Left kidney (tissue), 2 donors: Measurements from ENCODE around the gene KAZN. TPM values are rescaled to one million over a fixed set of nuclear protein-coding genes. Genes with fewer than 3 reads are reported as not detected.

Experiments used
- DNase-seq: peaks from one replicate; pipeline ENCODE4 v3.0.0-alpha.2; 2013
- polyA plus RNA-seq: library from polyadenylated mRNA; unstranded; fragments of 120-200 nt; gene quantifications from one replicate; pipeline ENCODE4 v1.2.1, GENCODE V29; 2013; ENCODE audit not compliant: insufficient read length

KAZN gene
- polyA plus RNA-seq, 1 donor: 35.2 TPM

DNA sequence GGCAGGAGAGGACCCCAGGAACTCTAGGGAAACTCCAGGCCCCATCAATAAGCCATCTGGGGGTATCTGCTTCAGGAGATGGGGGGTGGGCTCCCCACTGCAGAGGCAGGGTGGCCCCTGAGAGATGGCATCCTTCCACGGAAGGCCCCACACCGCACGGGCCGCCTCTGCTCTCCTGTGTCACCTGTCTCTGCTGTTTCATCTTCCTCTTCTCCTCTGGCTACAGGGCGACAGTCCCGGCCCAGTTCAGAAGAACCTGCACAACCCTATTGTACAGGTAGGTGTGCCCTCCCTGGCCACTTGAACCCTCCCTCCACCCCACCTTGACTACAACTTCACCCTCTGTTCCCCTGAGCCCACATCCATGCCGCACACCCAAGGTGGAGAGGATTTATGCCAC lies 464.9 kb downstream of the KAZN start:
- DNase-seq: no peak

DNA sequence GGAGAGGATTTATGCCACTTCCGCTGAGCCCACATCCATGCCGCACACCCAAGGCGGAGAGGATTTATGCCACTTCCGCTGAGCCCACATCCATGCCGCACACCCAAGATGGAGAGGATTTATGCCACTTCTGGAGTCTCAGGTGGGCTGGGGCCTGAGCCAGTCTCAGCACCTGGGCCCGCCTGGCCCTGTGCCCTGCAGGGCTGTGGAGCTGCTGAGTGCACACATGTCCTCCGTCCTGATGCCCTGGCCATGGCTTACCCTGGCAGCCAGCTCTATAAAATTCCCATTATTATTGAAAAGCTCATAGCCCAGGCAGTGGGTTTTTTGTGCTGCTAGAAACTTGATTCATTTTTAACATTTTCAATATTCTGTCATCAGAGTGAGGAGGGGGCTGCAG lies 465.3 kb downstream of the KAZN start:
- DNase-seq: no peak

DNA sequence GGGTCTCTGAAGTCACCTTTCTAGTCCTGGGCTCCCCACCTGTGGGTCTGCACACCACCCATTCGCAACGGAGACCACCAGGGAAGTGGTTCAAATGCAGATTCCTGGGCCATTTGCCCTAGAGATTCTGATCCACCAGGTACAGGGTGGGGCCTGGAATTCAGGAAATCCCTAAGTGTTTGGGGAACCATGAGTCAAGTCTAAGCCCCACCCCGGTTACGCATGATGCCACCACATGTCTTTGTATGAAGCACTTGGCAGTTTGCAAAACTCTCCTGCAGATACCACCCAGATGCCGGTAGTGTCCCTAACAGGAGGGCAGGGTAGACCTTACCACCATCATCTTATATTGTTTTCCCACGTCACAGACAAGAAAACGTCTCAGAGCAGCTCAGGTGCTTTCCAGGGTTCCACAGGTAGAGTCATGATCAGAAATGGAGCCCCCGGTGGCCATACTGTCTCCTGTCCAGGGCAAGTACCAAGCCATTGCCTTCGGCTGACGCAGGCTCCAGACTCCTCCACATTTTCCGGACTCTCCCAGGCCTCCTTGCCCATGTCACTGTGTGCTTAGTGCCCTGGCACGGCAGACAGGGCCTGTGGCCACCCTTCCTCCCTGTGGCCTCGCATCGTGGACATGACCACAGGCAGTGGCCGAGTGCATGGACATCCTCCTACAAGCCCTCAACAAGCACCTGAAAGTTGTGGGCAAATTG lies 465.9 kb downstream of the KAZN start:
- DNase-seq: no peak

GRCh38 chr1:15065291-15065690 lies 466.8 kb downstream of the KAZN start:
- DNase-seq: no peak

- DNase-seq: no peak
These were observed 467.3 kb downstream of the KAZN start for GRCh38 chr1:15065736-15066135.

DNA sequence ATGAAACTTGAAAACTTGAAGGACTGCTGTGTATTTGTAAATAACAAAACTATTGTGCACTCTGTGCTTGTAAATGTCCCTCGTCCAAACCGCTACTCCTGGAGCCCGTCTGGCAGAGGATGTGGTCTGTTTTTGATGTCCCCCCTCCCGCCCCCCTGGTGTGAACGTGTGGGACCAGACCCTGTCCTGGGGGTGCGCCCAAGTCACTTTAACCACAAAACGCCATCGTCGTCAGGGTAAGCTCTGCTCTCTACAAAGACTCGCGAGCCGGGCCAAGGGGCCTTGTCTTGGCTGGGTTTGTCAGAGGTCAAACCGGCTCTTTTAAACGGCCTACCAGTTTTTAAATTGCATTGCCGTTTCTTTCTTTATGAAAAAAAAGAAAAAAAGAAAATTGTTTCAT lies 467.7 kb downstream of the KAZN start:
- DNase-seq: no peak

DNA sequence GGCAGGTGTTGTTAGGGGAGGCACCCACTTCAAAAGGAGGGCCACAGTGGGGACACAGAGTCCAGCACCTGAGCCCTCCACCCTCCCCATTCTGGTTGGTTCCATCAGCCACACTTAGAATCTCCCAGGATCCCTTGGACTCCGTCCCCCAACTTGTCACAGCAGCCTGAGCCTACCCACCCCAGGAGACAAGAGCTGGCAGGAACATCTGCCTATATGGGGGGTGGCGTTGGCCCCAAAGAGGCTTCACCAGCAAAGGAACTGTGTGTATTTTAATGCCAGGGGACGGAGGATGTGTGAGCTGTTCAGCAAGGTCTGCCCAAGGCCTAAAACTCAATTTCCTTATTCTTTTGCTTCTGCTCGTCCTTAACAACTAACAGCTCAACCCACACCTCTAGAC lies 468.7 kb downstream of the KAZN start:
- no peak for DNase-seq

- DNase-seq: no peak
These were observed 469.7 kb downstream of the KAZN start for GRCh38 chr1:15068152-15068551.

GRCh38 chr1:15068997-15069396 lies 470.5 kb downstream of the KAZN start:
- no peak for DNase-seq

GRCh38 chr1:15070145-15070748 lies 471.8 kb downstream of the KAZN start:
- no peak for DNase-seq

- no peak for DNase-seq
These were observed 473.5 kb downstream of the KAZN start for GRCh38 chr1:15071936-15072335.

- DNase-seq: no peak
These were observed 475.4 kb downstream of the KAZN start for GRCh38 chr1:15073799-15074308.

DNA sequence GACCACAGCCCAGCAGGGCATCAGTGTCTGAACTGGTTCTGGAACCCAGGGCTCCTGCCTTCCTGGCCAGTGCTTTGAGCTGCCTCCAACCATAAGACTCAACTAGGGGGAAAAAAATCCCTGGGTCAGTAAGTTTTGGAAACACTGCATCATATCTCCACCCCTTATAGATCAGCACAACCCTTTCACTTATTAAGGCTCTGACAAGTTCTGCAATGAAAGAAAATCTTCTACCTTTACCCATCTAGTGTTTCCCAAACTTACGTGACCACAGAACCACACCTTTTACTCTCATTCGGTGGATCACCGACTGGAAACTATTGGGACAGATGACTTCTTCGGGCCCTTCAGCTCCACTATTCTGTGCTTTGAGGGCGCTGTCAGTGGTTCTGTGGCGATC lies 476.7 kb downstream of the KAZN start:
- no peak for DNase-seq

DNA sequence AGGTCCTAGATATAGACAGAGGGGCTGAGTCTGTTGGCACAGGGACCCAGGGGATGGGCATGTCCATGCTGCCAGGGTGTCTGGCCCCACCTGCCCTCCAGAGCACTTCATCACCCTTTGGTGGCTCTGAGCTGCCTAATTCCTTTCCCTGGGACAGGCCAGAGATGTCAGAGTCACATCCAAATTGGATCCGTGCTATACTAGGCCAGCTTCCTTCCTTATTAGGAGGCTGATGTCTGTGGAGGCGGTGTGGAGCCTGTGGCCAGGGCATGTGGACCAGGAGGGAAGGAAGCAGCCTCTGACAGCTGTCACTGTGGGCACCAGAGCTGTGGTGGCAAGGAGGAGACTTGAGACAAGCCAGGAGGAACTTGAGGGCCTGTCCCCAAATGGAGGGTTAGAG lies 477.3 kb downstream of the KAZN start:
- DNase-seq: no peak

- DNase-seq: no peak
These were observed 478.3 kb downstream of the KAZN start for GRCh38 chr1:15076807-15077206.

DNA sequence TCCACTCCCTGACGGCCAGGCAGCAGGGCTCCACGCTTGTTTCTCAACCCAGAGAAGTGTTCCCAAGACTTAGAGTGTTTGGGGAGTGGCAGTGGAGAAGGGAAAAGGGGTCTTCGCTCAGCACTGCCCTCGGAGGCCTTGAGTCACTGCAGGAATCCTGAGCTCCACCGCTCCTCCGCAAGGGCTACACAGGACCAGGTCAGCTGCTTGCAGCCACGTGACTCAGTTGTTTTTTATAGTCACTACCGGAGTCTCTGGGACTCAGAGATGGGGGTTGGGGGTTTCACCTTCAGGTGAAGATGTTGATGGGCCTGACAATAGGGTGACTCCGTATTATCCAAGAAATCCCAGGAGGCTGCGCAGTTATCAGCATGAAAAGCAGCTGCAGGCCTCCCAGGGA lies 478.9 kb downstream of the KAZN start:
- no peak for DNase-seq

DNA sequence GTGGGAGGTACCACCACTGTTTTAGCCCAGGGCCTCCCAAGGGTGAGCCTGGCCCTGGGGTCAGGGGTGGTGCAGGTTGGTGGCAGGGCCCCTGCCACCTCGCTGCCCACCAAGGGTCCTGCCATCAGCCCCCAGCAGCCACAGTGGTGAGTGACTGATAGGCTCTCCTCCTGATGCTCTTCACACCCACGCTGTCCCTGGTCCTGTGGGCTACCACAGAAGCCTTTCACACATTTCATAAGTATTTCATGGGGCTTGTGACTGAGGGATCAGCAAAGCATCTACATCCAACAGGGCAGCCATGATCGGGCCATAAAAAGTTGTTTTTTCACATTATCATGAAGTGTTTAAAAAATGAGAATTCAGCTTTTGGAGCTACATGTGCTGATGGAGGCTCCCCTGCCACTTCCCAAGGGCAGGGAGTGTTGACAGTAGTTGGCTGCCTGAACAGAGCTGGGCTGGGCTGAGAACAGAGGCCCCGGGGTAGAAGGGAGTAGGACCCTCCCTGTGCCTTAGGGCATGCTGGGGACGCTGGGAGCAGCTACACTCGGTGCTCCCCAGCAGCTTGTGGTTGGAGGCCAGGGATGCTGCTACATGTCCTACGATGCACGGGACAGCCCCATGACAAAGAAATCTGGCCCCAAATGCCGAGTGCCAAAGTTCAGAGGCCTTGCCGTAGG lies 482.0 kb downstream of the KAZN start:
- DNase-seq: no peak

DNA sequence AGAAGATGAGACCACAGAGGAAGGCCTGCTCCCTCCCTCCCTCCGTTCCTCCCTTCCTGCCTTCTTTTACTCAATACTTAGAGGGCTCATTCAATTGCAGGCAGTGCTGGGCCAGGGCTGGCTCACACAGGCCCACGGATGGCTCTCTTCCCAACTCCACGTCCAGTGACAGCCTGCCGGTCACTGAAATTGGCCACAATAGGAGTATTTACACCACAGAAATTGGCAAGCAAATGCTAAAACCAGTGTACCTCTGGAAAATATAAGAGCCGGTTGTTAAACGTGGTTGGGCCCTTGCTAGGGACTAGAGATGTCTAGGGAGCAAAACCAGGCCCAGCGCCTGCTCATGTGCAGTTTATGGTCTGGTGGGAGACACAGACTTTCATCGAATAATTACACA lies 482.6 kb downstream of the KAZN start:
- DNase-seq: no peak

DNA sequence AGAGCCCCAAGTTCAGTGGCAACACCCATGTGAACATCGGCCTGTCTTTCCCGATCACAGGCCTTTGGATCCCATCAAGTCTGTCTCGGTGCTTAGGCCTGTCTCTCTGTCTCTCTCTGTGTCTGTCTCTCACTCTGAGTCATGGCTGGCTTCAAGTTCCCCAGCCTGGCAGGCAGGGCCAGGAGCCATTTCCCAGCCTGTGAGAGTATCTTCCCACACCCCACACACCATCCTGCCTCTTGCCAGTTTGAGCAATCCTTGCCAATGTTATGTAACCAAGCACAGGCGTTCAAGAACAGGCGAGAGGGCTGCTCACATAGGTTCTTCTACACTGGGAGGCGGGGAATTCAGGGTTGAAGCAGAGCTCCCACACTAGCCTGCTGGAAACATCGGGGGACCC lies 485.1 kb downstream of the KAZN start:
- DNase-seq: no peak

DNA sequence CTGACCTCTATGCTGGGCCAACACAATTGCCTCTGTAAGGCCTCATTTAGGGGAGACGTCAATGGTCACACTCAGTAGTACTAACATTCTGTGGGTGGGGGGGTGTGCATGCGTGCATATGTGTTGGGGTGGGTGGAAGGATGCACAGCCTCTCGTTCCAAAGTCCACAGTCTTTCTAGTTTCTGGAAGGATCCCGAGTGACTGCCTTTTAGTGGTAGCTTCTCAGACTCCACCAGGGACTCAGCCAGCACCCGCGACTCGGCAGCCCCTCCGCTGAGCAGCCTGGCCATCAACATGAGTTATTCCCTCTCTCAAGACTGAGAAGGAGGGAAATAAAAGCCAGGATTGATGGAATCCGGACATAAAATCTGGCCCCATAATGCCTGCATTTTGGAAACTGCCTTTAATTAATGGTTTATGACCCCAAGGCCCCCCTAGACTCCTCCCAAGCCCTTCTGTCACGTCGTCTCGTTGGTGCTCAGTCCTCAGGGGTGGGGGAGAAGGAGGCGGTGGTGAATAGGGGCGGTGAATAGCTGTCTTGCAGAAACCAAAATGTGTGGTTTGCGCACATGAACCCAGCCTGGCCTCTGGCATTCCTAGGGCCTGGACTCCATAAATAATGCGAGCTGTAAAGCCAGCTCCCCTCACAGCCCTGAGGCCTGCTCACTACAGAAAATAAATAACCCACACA lies 489.9 kb downstream of the KAZN start:
- DNase-seq: peak; percentile 95

- no peak for DNase-seq
These were observed 490.9 kb downstream of the KAZN start for GRCh38 chr1:15089258-15089992.

GRCh38 chr1:15090373-15090772 lies 491.9 kb downstream of the KAZN start:
- peak; percentile 79 for DNase-seq
